Activated naive CD8-positive, alpha-beta T cell treated with anti-CD3 and anti-CD28 coated beads, Interleukin-2, amount 50 U/mL, for 16 hours (primary cell): ENCODE results near the gene SYNJ2.

ENCODE experiments used
- DNase-seq: peaks from one replicate; pipeline ENCODE4 v3.0.0-alpha.2; 2020; ENCODE audit warnings: low read depth, low spot score

The SYNJ2 gene

DNA sequence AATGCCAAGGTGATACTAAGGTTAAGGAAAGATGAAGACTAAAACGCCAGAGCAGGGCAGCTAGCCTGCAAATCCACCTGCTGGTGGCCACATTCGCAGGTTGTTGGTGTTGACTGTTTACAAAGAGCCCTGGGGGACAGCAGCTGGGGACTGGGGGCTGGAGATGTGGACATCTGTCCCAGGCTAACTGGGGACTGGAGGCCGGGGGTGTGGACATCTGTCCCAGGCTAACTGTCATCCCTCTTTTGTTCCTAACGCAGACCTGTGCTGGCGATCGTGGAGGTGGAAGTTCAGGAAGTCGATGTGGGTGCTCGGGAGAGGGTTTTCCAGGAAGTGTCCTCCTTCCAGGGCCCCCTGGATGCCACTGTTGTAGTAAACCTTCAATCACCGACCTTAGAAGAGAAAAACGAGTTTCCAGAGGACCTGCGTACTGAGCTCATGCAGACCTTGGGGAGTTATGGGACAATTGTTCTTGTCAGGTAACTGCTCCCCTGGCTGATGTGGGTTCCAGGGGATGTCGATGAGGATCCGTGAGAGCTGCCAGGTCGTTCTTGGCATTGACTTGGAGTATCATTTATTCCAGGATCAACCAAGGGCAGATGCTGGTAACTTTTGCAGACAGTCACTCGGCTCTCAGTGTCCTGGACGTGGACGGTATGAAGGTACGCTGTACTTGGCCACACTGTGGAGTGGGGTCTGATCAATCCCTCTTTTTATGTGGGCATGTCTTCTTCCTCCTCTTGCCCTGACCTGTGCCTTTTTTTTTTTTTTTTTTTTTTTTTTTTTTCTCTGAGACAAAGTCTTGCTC is 99.4 kb downstream of the SYNJ2 start:
- DNase-seq, result no peak

DNA sequence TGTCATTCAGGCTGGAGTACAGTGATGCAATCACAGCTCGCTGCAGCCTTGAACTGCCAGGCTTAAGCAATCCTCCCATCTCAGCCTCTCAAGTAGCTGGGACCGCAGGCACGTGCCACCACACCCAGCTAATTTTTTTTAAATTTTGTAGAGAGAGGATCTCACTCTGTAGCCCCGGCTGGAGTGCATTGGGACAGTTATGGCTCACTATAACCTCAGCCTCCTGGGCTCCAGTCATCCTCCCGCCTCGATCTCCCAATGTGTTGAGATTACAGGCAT is 99.9 kb downstream of the SYNJ2 start:
- no peak for DNase-seq

DNA sequence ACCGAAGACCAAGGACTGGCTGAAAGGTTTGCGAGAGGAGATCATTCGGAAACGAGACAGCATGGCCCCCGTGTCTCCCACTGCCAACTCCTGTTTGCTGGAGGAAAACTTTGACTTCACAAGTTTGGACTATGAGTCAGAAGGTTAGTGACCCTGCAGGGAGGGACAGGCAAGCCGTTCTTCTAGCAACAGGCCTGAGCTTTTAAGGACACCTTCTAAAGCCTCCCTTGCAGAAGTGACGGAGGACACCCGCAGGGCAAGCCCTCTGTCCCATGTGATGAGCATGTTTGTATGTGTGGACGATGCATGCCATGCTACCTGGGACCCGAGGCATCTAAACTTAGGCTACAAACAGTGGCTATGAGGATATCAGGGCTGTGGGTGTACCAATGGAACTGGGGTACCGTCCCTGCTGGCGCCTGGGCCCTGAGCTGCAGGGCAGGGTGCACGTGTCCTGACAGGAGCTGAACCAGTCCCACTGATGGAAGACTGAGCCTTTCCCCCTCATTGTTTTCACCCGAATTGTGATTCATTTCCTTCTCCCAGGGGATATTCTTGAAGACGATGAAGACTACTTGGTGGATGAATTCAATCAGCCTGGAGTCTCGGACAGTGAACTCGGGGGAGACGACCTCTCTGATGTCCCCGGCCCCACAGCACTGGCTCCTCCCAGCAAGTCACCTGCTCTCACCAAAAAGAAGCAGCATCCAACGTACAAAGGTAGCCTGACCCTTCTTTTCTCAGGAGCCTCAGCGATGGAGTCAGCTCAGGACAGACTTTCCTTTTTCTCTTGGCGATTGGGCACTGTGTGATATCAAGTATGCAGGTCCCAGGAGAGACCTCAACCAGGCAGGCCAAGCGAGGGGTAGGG is 102.0 kb downstream of the SYNJ2 start:
- no peak for DNase-seq

DNA sequence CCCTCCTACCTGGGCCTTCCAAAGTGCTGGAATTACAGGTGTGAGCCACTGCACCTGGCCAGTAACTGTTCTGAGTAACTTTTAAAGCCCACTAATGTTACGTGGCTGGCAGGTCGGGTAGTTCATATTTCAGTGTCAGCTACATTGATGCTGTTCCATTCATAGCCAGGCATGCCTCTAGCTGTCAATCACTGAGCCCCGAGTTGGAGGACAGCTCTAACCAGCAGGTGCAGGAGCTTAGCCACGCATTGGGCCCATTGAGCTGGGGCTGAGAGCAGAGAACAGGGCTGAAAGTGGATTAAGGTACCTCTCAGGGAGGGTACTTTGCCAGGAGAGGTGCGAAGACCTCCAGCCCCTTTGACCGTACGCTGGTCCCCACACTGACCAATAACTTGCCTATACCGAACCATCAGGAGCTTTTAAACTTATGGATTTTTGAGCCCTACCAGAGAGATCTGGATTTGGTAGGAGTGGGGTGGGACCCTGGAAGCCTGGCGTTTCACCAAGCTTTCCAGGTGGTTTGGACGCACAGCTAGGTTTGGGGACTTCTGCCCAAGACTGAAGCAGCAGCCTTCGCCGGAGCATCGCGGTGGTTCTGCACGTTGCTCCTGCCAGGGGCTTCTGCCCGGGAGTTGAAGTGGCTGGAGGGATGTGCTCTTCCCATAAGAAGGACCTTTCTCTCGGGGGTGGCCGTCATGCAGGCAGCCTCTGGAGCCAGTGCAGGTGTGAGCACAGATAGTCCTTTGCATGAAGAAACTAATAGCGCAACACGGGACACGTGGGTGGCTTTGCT is 103.8 kb downstream of the SYNJ2 start:
- DNase-seq, result no peak

DNA sequence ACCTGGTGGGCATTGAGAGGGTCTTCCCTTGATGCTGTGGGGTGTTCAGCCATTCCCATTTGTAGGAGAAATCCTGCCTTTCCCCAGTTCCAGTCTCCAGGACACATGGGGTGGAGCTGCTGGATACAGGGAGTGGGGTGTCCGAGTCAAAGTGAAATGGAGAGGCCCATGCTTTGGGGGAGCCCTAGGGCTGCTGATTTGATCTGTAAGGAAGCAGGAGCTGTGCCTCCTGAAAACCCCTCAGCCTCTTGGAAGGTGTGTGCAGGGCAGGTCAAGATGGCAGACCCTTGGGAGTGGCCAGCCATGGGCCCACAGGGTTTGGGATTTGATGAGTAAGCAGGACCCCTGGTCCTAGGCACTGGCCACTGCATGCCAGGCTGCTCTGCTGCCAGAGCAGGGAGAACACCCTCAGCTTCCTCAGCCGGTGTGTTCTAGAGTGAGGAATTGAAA is 104.4 kb downstream of the SYNJ2 start:
- DNase-seq, result no peak

DNA sequence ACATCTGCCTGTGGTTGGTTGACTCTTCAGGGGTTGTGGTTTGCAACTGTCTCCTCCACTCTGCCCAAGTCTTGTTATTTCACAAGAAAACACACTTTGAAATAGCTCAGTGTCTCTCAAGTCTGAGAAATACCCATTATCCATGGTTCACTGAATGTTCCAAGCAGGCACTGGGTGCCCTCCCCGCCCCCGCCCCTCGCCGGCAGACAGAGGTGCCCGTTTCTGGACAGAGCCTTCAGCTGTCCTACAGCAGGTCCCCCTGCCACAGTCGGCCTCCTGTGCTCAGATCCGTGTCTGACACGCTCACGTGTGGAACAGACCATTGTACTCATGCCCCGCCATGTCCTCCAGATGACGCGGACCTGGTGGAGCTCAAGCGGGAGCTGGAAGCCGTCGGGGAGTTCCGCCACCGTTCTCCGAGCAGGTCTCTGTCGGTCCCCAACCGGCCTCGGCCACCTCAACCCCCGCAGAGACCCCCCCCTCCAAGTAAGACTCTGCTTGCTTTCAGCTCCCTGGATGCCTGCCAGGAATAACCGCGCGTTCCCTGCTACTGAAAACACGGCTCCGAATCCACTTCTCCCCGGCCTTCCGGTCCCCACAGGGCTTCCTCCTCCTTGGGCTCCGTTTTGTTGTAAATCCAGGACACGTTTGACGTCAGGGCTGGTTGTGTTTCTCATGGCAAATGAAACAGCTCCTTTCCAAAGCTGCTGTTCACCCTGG is 105.0 kb downstream of the SYNJ2 start:
- no peak for DNase-seq

DNA sequence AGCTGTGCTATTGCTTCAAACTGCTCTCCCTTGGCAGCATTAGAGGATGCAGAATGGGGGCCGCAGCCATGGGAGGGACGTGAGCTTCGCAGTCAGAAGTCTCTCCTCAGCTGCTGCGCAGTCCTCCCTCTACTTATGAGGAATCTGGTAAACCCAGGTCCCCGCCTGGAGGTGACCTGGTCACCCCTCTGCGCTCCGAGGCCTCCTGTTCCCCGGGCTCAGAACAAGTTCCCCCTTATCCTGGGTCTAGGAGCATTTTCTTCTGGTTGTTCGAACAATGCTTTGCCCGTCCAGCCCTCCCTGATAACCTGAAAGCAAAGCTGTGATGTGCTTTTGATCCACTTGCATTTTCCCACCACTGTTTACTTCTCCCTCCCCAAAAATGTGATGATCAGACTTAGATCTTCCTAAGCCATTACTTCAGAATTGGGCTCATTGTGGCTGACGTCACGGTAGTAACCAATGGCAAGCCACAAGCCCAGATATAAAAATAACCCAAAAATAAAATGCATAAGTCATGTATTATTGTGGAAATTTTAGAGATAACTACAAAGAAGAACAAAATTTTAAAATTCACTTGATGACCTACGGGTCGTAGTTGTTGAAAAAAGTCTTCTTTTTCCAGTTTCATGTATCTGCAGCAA is 105.7 kb downstream of the SYNJ2 start:
- DNase-seq, result no peak

DNA sequence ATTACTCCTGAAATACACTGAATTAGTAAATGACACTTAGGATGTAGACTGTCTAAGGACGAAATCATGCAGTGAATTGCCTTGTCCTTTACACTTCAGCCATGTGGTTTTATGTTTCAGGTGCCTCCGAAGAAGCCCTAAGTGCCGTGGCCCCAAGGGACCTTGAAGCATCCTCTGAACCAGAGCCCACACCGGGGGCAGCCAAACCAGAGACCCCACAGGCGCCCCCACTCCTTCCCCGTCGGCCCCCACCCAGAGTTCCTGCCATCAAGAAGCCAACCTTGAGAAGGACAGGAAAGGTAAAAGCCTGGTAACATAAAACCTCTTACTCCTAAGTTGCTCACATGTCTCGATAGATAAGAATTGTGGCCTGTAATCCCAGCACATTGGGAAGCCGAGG is 111.1 kb downstream of the SYNJ2 start:
- DNase-seq, result no peak

DNA sequence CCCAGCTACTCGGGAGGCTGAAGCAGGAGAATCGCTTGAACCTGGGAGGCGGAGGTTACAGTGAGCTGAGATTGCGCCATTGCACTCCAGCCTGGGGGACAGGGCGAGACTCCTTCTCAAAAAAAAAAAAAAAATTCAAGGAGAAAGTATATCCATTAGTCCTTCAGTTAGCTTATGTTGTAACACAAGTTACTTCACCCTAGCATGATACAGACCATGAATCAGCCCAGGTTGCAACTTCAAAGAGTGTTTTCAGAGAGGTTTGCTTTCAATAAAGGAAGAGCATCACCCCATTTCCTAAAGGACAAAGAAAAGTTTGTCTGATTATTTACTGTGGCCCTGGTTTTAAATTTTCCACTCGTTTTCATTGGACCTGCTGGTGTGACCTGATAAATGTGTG is 113.4 kb downstream of the SYNJ2 start:
- DNase-seq, result no peak

DNA sequence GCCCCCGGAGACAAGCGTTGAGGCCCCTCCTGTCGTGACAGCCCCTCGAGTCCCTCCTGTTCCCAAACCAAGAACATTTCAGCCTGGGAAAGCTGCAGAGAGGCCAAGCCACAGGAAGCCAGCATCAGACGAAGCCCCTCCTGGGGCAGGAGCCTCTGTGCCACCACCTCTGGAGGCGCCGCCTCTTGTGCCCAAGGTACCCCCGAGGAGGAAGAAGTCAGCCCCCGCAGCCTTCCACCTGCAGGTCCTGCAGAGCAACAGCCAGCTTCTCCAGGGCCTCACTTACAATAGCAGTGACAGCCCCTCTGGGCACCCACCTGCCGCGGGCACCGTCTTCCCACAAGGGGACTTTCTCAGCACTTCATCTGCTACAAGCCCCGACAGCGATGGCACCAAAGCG is 114.0 kb downstream of the SYNJ2 start:
- DNase-seq, result no peak

DNA sequence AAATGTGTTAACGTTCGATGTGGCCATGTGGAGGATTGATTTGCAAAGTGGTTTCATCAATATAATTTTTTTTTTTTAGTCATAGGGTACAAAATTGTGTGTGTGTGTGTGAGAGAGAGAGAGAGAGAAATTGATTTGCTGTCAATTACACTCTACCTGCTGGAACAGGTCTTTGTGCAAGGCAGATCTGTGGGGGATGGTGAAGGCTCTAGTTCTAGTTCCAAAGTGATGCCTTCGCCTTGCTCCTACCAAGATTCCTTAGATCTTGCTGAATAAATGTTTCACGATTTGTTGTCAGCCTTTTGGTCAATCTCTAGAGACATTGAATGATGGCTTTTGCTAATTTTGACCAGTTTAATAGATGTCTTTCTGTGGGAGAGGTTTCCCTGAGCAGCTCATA is 121.6 kb downstream of the SYNJ2 start:
- DNase-seq, result no peak

DNA sequence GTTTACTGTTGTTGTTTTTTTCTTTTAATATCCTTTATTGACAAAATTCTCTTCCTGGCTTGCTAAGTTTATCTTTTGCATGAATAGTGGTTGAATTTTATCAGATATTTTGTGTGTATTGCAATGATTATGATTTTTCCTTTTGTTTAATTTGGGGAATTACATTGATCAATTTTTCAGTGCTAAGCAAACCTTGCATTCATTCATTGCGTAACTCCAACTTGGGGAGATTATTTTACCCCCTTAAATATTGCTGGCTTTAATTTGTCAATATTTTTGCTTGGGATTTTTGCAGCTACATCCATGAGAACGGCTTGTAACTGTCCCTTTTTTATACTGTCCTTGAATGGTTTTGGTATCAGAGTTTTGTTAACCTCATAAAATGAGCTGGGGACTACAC is 123.0 kb downstream of the SYNJ2 start:
- DNase-seq, result no peak

DNA sequence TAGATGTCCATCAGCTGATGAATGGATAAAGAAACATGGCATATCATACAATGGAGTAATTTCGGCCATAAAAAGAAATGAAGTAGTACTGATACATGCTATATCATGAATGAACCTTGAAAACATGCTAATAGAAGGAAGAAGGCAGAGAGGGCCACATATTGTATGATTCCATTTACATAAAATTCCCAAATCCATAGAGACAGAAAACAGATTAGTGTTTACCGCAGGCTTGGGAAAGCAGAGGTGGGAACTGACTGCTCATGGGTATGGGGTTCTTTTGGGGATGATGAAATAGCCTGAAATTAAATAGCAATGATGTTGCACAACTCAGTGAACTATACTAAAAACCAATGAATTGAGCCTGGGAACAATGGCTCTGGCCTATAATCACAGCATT is 128.1 kb downstream of the SYNJ2 start:
- DNase-seq, result no peak

DNA sequence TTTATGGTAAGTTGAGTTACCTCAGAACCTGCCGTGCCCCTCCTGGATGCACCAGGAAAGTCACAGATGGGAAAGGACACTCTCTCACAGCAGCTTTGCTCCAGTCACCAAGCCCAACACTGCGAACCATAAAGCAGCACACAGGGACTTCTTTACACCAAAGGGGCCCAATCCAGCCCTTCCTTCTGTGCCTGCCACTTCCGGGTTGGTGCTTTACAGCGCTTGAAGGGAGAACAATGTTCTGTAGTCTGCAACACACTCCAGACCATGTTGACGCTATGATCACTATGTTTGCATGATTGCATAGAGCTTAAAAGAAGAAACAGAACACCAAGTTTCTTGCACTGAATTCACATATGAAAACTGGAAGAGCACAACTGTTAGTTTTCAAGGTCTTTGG is 129.3 kb downstream of the SYNJ2 start:
- no peak for DNase-seq

DNA sequence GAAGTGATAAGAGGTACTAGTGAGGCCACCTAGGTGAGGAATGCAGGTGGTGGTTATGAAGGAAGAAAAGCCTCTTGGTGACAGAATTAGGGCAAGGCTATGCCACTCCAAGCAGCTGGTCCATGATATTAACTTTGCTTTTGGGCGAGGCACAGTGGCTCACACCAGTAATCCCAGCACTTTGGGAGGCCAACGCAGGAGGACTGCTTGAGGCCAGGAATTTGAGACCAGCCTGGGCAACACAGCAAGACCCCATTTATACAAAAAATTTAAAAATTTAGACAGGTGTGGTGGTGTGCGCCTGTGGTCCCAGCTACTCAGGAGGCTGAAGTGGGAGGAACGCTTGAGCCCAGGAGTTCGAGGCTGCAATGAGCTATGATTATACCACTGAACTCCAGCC is 130.3 kb downstream of the SYNJ2 start:
- no peak for DNase-seq

DNA sequence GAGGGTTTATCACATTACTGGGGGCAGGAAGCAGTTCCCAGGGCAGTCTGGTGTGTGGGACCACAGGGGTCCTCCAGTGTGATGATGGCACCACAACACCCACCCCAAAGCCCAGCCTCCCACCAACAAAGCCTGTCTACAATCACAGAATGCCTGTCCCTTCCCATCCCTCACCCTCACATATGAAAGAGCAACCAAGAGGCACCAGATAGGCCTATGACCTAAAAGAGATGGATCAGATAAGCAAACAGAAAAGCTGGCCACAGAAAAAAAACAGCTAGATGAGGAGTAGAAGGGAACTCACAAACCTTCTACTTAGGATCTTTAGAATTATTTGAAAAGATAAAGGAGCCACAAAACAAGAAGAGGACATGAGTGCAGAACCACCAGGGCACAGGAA is 132.1 kb downstream of the SYNJ2 start:
- DNase-seq, result no peak

DNA sequence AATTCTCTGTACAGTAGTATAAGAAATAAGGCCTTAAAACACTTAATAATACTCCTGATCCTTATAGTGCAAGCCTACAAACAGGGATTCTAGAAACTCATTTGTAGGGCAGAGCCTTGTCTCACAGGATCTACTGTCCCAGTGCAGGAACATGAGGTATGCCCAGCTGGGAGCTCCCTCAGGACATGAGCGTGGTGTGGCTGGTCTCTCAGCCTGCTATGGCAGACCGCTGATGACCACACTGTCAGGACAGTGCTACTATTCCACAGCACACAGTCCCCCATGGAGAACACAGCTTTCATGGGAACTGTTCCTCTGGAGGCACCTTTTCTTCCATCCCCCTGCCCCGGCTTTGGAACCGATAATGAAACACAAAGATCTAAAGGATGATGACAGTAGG is 133.4 kb downstream of the SYNJ2 start:
- no peak for DNase-seq

DNA sequence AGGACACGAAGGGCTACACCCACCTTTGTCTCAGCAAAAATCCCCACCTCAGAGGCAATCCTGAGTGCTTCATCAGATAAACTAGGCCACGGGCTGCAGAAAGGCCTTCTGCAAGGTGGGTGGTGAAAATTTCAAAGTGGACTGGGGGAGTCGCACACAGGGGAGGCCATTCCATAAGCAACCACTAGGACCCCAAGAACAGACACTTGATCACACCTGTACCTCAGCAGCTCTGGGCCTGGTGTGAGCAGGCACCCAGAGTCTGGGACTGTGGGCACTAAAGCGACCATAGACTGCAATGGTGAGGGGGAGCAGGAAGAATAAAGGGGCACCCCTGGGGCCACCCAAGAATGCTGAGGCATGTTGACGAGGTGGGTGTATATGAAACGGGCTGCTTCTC is 133.8 kb downstream of the SYNJ2 start:
- DNase-seq, result no peak

DNA sequence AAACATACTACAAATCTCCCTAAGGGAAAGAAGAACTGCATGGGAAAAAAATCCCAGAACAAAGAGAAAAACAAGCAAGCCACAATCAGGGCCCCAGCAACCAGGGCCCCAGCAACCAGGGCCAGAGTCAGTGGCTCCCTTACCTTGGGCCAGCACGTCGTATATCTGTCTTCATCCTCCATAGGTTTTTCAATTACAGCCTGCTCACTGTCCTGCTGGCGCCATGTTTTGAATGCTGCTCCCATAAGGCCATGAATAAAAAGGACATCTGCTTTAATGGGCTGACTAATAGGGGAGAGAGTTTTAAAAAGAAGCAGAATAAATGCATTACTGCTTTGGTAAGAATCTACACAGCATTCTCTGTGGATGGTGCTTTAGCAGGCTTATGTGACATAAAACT is 137.2 kb downstream of the SYNJ2 start:
- no peak for DNase-seq

DNA sequence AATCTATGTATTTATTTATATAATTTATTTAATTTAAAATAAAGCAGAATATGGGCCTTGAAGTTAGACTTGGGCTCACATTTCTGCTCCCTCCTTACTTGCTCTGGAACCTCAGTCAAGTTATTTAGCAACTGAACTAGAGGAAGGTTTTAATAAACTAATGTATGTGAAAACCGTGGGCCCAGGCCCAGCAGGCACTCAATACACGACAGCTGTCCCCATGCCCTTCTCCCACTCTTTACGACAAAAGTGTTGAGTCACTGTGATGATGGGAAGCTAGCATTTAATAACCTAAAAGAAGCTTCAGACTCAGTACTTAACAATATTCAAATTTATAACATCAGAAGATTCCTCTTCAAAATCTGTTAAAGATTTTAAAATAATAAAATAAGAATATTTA is 139.7 kb downstream of the SYNJ2 start:
- DNase-seq, result no peak

DNA sequence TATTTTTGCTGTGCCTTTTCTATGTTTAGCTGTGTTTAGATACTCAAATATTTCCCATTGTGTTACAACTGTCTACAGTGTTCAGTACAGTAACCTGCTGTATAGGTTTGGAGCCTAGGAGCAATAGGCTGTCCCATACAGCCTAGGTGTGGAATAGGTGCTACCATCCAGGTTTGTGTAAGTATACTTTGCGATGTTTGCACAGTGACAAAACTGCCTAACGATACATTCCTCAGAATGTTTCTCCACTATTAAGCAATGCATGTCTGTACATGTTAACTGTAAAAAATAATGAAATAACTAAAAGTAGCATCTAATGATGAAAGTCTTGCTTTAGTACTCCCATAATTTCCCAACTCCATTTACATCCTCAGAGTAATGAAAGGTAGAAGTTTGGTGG is 140.4 kb downstream of the SYNJ2 start:
- DNase-seq, result no peak
